Cardiac muscle cell (in vitro differentiated cells and primary cell): ENCODE data around the gene KCNA10. TPM values are rescaled to one million over a fixed set of nuclear protein-coding genes. Genes with fewer than 3 reads are reported as not detected.

ENCODE experiments used
- DNase-seq, 2 donors: peaks; one replicate each; pipeline versions ENCODE4 v3.0.0 to v3.0.0-alpha.2; 2010 to 2017; ENCODE audit warnings: low read depth in 1 of 2, low spot score in 1 of 2
- H3K27ac ChIP-seq: fragments of 200-600 bp; sonication (generic); 2 replicates; pipeline ENCODE4 v1.5.1; 2016
- H3K27me3 ChIP-seq: fragments of 200-600 bp; sonication (generic); 2 replicates; pipeline ENCODE4 v1.6.0; 2016; ENCODE audit warnings: control low read depth
- H3K36me3 ChIP-seq: fragments of 200-600 bp; sonication (generic); 2 replicates; pipeline ENCODE4 v1.5.1; 2016; ENCODE audit warnings: control low read depth
- H3K4me1 ChIP-seq: fragments of 200-600 bp; sonication (generic); 2 replicates; pipeline ENCODE4 v1.8.1; 2017; ENCODE audit warnings: low read depth, mild to moderate bottlenecking, mixed run types
- H3K4me3 ChIP-seq: fragments of 200-600 bp; sonication (generic); 2 replicates; pipeline ENCODE4 v1.5.1; 2016; ENCODE audit warnings: mild to moderate bottlenecking
- H3K9me3 ChIP-seq: fragments of 200-600 bp; sonication (generic); 2 replicates; pipeline ENCODE4 v1.5.1; 2017; ENCODE audit warnings: low read depth, mild to moderate bottlenecking, control low read depth
- polyA plus RNA-seq: library from polyadenylated mRNA; unstranded; fragments of >200 nt; fragmentation: Nextera tagmentation; extraction: Ambion mirVana; gene quantifications from 2 replicates; pipeline ENCODE4 v1.2.1, GENCODE V29; 2016
- total RNA-seq: library from RNA; depleted of rRNA; stranded (reverse); fragments of >200 nt; gene quantifications from 2 replicates; pipeline ENCODE4 v1.2.3, GENCODE V29; 2016
- TF ChIP-seq, protein P1 (sequence below): IDR thresholded peaks from 2 replicates; pipeline ENCODE4 v1.5.1; 2012; ENCODE audit warnings: low read depth, mild to moderate bottlenecking, low read length

Gene KCNA10
- total and polyA plus RNA-seq, 2 experiments from 2014 or later = not detected

DNA sequence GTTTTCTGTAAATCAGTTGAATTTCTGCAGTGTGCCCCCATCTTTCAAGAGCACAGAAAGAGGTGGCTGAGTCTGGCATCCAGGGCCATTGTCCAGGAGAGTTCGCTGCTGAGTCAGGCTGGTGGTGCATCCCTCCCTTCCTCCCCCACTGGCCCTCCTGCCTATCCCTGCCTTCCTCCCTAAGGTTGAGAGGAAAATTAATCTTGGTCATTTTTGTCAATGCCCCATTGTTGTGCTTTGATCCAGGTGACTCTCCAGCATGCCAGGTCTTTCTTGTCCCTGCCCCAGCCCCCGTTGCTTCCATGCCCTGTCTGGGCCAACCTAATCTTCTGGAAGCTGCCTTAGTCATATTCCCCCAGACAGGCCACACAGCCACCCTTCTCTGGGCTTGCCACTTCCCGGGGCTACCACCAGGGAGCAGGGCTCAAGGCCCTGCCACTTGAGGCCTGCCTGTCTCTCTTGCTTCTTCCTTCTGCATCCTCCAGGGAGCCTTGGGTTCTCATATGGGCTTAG lies 41.5 kb downstream of the KCNA10 start:
- no peak overlapping the region for H3K27ac ChIP-seq
- TF ChIP-seq, protein P1, sequence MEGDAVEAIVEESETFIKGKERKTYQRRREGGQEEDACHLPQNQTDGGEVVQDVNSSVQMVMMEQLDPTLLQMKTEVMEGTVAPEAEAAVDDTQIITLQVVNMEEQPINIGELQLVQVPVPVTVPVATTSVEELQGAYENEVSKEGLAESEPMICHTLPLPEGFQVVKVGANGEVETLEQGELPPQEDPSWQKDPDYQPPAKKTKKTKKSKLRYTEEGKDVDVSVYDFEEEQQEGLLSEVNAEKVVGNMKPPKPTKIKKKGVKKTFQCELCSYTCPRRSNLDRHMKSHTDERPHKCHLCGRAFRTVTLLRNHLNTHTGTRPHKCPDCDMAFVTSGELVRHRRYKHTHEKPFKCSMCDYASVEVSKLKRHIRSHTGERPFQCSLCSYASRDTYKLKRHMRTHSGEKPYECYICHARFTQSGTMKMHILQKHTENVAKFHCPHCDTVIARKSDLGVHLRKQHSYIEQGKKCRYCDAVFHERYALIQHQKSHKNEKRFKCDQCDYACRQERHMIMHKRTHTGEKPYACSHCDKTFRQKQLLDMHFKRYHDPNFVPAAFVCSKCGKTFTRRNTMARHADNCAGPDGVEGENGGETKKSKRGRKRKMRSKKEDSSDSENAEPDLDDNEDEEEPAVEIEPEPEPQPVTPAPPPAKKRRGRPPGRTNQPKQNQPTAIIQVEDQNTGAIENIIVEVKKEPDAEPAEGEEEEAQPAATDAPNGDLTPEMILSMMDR = peak; percentile 36
- H3K9me3 ChIP-seq = no peaks in the 10 kb centered on the region
- H3K4me3 ChIP-seq = no peak overlapping the region
- no peaks in the 10 kb centered on the region for H3K36me3 ChIP-seq
- peak in 1 of 2 donors; percentile 16 for DNase-seq
- no peaks in the 10 kb centered on the region for H3K27me3 ChIP-seq
- peaks cover 22% of the 10 kb centered on the region for H3K4me1 ChIP-seq

DNA sequence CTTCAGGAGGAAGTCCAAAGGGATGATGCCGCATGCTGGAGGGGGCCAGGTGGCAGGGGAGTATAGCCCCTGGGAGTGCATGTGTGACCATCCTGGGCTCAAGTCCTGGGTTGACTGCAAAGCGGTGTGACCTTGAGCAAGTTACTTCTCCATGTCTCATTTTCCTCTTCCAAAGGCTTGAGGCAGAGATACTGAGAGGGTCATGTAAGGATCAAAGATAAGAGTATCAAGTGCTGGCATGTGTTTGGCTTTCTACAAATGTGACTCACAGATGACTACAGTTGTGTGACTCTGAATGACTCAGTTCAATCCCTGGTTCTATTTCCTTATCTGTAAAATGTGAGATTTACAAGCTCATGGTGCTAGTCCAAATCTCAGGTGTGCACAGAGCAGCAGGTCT lies 41.9 kb downstream of the KCNA10 start:
- no peak overlapping the region for H3K27ac ChIP-seq
- no peaks in the 10 kb centered on the region for H3K36me3 ChIP-seq
- H3K4me3 ChIP-seq = no peak overlapping the region
- H3K4me1 ChIP-seq = peaks cover 18% of the 10 kb centered on the region
- TF ChIP-seq, protein P1 = no peak
- H3K27me3 ChIP-seq = no peaks in the 10 kb centered on the region
- no peaks in the 10 kb centered on the region for H3K9me3 ChIP-seq
- DNase-seq = peak; percentile 23 to 52

DNA sequence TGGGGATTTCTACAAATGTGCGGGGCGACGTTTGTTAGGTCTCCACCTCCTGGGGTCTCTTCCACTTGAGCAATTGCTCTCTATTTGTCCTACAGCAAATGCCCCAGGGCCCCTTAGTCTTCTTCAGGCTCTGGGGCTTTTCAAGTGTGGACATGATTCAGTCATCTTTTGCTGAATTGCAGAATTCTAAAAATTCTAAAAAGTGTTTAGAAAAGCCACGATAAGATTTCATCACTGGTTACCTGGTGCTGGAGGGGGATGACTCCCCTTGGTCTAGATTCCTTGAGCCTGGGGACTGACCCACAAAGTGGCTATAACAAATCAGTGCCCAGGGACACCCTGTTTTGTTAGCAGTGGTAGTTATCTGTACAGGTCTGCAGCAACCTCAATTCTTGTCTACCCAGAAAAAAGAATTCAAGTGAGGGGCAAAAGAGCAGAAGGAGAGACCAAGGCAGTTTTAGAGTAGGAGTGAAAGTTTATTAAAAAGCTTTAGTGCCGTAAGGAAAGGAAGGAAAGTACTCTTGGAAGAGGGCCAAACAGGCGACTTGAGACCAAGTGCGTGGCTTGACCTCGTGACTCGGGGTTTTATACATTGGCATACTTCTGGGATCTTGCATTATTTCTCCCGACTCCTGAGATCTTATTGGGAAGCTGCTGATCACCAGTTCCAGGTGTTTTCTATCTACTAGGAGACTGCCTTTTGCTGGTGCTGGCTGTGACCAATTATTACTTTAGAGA lies 42.8 kb downstream of the KCNA10 start:
- Histone ChIP-seq H3K27me3 (no peaks in the 10 kb centered on the region), H3K27ac (no peak overlapping the region), H3K36me3 (no peaks in the 10 kb centered on the region), H3K4me3 (no peak overlapping the region), H3K4me1 (peaks cover 14% of the 10 kb centered on the region), H3K9me3 (no peaks in the 10 kb centered on the region)
- peak in 1 of 2 donors; percentile 43 for DNase-seq
- TF ChIP-seq, protein P1 = no peak

DNA sequence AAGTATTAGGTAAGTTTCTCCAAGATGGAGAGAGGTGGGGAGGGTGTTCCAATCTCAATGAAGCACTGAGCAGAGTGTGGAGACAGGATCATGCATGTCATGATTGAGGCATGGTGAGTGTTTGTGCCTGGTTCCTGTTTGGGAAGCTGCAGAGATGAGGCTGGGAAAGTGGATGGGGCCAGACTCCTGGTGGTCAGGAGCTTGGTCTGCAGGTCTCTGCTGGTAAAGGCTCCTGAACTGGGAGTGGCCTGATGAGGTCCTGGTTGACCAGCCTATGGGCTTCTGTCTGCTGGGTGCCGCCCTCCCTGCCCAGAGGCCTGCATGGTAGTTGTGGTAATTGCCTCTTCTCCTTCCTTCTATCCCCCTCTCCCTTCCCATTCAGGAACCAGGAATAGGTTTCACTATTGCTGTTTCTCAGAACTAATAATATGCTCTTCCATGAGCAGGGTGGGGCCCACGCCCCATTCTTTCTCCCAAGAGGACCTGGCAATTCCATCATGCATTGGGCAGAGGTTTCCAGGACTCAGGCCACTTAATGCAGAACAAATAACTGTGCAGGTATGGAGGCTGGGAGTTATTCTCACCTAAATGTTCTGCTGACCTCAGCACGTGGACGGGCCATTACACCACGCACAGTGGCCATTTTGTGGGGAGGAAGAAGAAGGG lies 43.5 kb downstream of the KCNA10 start:
- Histone ChIP-seq H3K4me1 (peaks cover 12% of the 10 kb centered on the region), H3K4me3 (no peak overlapping the region), H3K9me3 (no peaks in the 10 kb centered on the region), H3K27me3 (no peaks in the 10 kb centered on the region), H3K36me3 (no peaks in the 10 kb centered on the region), H3K27ac (no peak overlapping the region)
- no peak for DNase-seq
- TF ChIP-seq, protein P1 = no peak

DNA sequence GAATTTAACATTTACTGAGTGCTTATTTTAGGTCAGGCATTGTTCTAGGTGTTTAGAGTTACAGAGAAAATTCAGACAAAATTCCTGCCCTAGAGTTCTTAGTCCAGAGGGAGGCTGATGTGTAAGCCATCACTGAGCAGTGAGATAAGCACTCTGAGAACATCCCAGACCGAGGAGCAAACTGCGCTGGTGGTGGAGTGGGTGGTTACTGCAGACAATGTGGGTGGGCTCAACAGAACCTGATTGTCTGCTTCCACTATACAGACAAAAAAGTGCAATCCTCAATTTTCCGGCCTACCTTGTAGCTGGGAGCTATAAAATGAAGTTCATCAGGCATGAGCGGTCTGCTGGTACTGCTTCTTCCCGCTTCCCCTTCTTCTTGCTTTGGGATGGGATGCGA lies 44.5 kb downstream of the KCNA10 start:
- Histone ChIP-seq H3K4me1 (peaks cover 5% of the 10 kb centered on the region), H3K27ac (no peak overlapping the region), H3K27me3 (no peaks in the 10 kb centered on the region), H3K36me3 (no peaks in the 10 kb centered on the region), H3K4me3 (no peak overlapping the region), H3K9me3 (no peaks in the 10 kb centered on the region)
- DNase-seq = peak in 1 of 2 donors; percentile 27
- TF ChIP-seq, protein P1 = no peak
